HepG2 (cell line): ENCODE data around the gene ADGRG6. TPM values are rescaled to one million over a fixed set of nuclear protein-coding genes. Genes with fewer than 3 reads are reported as not detected.

Experiments
- FOXM1 ChIP-seq: sonication (generic); formaldehyde crosslinking; IDR thresholded peaks from 2 replicates; pipeline ENCODE4 v1.5.0; 2020; ENCODE audit warnings: missing genetic modification reagents
- FOXP1 ChIP-seq, 2 experiments: fragments of 450-650 bp in 1 of 2; IDR thresholded peaks; 2 replicates each; pipeline ENCODE4 v1.6.1; 2017 to 2018; ENCODE audit warnings: antibody characterized with exemption in 1 of 2
- MBD4 ChIP-seq: IDR thresholded peaks from 2 replicates; pipeline ENCODE4 v1.6.1; 2012; ENCODE audit warnings: low read length, inconsistent platforms, borderline replicate concordance
- MTF2 ChIP-seq: sonication (generic); formaldehyde crosslinking; IDR thresholded peaks from 2 replicates; pipeline ENCODE4 v1.5.0; 2020; ENCODE audit warnings: missing genetic modification reagents, borderline replicate concordance
- NCOA5 ChIP-seq: sonication (generic); formaldehyde crosslinking; IDR thresholded peaks from 2 replicates; pipeline ENCODE4 v1.4.0; 2020; ENCODE audit warnings: missing genetic modification reagents
- POLR2G ChIP-seq: fragments of 200-400 bp; formaldehyde crosslinking; IDR thresholded peaks from 2 replicates; pipeline ENCODE4 v1.6.1; 2018; ENCODE audit warnings: mild to moderate bottlenecking, low read depth, low read length, moderate library complexity
- SAP130 ChIP-seq: IDR thresholded peaks from 2 replicates; pipeline ENCODE4 v1.6.1; 2016; ENCODE audit warnings: low read depth
- ZBTB8A ChIP-seq: sonication (generic); formaldehyde crosslinking; IDR thresholded peaks from 2 replicates; pipeline ENCODE4 v1.4.0; 2020; ENCODE audit warnings: mild to moderate bottlenecking, low read depth, missing genetic modification reagents, borderline replicate concordance
- ZNF121 ChIP-seq: sonication (generic); formaldehyde crosslinking; IDR thresholded peaks from 2 replicates; pipeline ENCODE4 v1.5.0; 2020; ENCODE audit warnings: mild to moderate bottlenecking, missing genetic modification reagents
- ZNF253 ChIP-seq: sonication (generic); formaldehyde crosslinking; IDR thresholded peaks from 2 replicates; pipeline ENCODE4 v1.8.0; 2022; ENCODE audit warnings: mild to moderate bottlenecking, missing genetic modification reagents, borderline replicate concordance
- ZNF768 ChIP-seq: sonication (generic); formaldehyde crosslinking; IDR thresholded peaks from 2 replicates; pipeline ENCODE4 v1.4.0; 2020; ENCODE audit warnings: missing genetic modification reagents
- ZSCAN21 ChIP-seq: sonication (generic); formaldehyde crosslinking; IDR thresholded peaks from 2 replicates; pipeline ENCODE4 v1.8.0; 2022; ENCODE audit warnings: mild to moderate bottlenecking, missing genetic modification reagents, moderate library complexity, borderline replicate concordance
- polyA plus RNA-seq, 8 experiments: library from polyadenylated mRNA; depleted of rRNA in 3 of 8; stranded (reverse) in 7 of 8; unstranded in 1 of 8; fragments of >200 nt; fragmentation: Illumina TruSeq in 4 of 8; extraction: Trizol in 4 of 8; gene quantifications; 2 replicates each; pipeline versions ENCODE4 v1.2.1 to v1.2.3, GENCODE V29; 2011 to 2016; ENCODE audit warnings: low read depth in 4 of 8, missing spikeins in 1 of 8, mixed read lengths in 1 of 8; ENCODE audit not compliant: insufficient read depth in 1 of 8
- total RNA-seq, 5 experiments: library from RNA; depleted of rRNA; stranded (reverse); fragments of >200 nt; fragmentation: Illumina TruSeq; extraction: Trizol; gene quantifications; 2 replicates each; pipeline ENCODE4 v1.2.3, GENCODE V29; 2016; ENCODE audit warnings: low read depth in 1 of 5
- TF ChIP-seq, protein P1 (sequence below): fragments of 450-650 bp; IDR thresholded peaks from 2 replicates; pipeline ENCODE4 v1.6.1; 2016
- TF ChIP-seq, protein P2 (sequence below): sonication (generic); formaldehyde crosslinking; IDR thresholded peaks from 2 replicates; pipeline ENCODE4 v1.4.0; 2020; ENCODE audit warnings: missing genetic modification reagents
- TF ChIP-seq, protein P3 (sequence below): sonication (generic); formaldehyde crosslinking; IDR thresholded peaks from 2 replicates; pipeline ENCODE4 v1.9.0; 2021; ENCODE audit warnings: missing genetic modification reagents, borderline replicate concordance
- TF ChIP-seq, protein P4 (sequence below): sonication (generic); formaldehyde crosslinking; IDR thresholded peaks from 2 replicates; pipeline ENCODE4 v1.5.0; 2020; ENCODE audit warnings: missing genetic modification reagents
- TF ChIP-seq, protein P5 (sequence below): sonication (generic); formaldehyde crosslinking; IDR thresholded peaks from 2 replicates; pipeline ENCODE4 v1.8.0; 2022; ENCODE audit warnings: mild to moderate bottlenecking, missing genetic modification reagents, borderline replicate concordance
- TF ChIP-seq, protein P6 (sequence below): sonication (generic); formaldehyde crosslinking; IDR thresholded peaks from 2 replicates; pipeline ENCODE4 v1.4.0; 2020; ENCODE audit warnings: low read depth, missing genetic modification reagents

Gene ADGRG6
- total and polyA plus RNA-seq, 2 of the 13 experiments (the other 11 are each of a cell fraction or from before 2014, with no cell fraction given) = 129 to 249 TPM

DNA sequence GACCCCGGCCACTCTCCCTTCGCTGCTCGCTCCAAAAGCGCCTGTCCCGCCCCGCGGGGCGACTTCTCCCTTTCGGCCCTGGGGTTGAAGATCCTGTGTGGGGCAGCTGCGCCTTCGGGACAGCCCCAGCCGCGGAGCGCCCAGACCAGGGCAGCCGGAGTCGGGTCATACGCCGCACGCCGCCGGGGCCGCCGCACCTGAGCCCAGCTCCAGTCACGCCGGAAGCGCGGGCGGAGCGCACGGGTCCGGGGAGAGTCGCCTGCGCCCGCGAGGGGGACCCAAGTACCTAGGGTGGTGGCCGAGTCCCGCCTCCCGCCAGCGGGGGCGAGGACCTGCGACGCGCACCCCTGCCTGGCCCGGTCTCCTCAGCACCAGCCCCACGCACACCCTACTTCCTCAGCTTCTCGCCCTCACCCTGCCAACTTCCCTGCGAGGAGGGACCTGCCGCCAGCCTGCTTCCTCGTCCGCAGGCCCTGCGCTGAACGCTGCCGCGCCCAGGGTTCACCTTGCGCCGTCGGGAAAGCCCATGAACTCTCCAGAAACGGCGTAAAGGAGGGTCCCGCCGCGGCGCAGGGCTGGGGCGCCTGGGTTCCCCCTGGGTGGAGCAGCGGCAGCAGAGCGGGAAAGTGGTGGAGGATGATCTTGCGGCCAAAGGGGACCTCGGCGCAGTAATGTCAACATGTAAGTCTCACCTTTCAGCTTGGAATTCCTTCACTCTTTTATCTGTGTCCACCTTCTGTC is at the start of gene ADGRG6 (continued):
- no peak for TF ChIP-seq ZBTB8A (CRISPR knock-in tag)
- TF ChIP-seq, protein P1, sequence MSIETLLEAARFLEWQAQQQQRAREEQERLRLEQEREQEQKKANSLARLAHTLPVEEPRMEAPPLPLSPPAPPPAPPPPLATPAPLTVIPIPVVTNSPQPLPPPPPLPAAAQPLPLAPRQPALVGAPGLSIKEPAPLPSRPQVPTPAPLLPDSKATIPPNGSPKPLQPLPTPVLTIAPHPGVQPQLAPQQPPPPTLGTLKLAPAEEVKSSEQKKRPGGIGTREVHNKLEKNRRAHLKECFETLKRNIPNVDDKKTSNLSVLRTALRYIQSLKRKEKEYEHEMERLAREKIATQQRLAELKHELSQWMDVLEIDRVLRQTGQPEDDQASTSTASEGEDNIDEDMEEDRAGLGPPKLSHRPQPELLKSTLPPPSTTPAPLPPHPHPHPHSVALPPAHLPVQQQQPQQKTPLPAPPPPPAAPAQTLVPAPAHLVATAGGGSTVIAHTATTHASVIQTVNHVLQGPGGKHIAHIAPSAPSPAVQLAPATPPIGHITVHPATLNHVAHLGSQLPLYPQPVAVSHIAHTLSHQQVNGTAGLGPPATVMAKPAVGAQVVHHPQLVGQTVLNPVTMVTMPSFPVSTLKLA = no peak
- TF ChIP-seq SAP130 (CRISPR knock-in tag) = peak; percentile 95
- TF ChIP-seq ZSCAN21 (CRISPR knock-in tag) = peak; percentile 99
- TF ChIP-seq, protein P2, sequence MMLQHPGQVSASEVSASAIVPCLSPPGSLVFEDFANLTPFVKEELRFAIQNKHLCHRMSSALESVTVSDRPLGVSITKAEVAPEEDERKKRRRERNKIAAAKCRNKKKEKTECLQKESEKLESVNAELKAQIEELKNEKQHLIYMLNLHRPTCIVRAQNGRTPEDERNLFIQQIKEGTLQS (CRISPR knock-in tag) = peak; percentile 15; the same call in 1 of the 2 replicates
- peak; percentile 67 for TF ChIP-seq ZNF768 (CRISPR knock-in tag)
- TF ChIP-seq, protein P3, sequence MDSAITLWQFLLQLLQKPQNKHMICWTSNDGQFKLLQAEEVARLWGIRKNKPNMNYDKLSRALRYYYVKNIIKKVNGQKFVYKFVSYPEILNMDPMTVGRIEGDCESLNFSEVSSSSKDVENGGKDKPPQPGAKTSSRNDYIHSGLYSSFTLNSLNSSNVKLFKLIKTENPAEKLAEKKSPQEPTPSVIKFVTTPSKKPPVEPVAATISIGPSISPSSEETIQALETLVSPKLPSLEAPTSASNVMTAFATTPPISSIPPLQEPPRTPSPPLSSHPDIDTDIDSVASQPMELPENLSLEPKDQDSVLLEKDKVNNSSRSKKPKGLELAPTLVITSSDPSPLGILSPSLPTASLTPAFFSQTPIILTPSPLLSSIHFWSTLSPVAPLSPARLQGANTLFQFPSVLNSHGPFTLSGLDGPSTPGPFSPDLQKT (CRISPR knock-in tag) = peak; percentile 93; the same call in 1 of the 2 replicates
- no peak for TF ChIP-seq NCOA5 (CRISPR knock-in tag)
- TF ChIP-seq MBD4 = no peak
- TF ChIP-seq POLR2G = peak; percentile 89
- TF ChIP-seq, protein P4, sequence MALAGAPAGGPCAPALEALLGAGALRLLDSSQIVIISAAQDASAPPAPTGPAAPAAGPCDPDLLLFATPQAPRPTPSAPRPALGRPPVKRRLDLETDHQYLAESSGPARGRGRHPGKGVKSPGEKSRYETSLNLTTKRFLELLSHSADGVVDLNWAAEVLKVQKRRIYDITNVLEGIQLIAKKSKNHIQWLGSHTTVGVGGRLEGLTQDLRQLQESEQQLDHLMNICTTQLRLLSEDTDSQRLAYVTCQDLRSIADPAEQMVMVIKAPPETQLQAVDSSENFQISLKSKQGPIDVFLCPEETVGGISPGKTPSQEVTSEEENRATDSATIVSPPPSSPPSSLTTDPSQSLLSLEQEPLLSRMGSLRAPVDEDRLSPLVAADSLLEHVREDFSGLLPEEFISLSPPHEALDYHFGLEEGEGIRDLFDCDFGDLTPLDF (CRISPR knock-in tag) = peak; percentile 89
- no peak; the same call in 1 of the 2 replicates for TF ChIP-seq FOXM1 (CRISPR knock-in tag)
- TF ChIP-seq, protein P5, sequence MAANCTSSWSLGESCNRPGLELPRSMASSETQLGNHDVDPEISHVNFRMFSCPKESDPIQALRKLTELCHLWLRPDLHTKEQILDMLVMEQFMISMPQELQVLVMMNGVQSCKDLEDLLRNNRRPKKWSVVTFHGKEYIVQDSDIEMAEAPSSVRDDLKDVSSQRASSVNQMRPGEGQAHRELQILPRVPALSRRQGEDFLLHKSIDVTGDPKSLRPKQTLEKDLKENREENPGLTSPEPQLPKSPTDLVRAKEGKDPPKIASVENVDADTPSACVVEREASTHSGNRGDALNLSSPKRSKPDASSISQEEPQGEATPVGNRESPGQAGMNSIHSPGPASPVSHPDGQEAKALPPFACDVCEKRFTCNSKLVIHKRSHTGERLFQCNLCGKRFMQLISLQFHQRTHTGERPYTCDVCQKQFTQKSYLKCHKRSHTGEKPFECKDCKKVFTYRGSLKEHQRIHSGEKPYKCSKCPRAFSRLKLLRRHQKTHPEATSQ = peak; percentile 97
- TF ChIP-seq FOXP1 (IDR thresholded peaks at IDR 0.05) = no peak
- TF ChIP-seq FOXP1 (CRISPR knock-in tag; IDR thresholded peaks at IDR 0.05) = peak; percentile 35; the same call in 1 of the 2 replicates
- peak; percentile 64; the same call in 1 of the 2 replicates for TF ChIP-seq ZNF121 (CRISPR knock-in tag)
- TF ChIP-seq, protein P6, sequence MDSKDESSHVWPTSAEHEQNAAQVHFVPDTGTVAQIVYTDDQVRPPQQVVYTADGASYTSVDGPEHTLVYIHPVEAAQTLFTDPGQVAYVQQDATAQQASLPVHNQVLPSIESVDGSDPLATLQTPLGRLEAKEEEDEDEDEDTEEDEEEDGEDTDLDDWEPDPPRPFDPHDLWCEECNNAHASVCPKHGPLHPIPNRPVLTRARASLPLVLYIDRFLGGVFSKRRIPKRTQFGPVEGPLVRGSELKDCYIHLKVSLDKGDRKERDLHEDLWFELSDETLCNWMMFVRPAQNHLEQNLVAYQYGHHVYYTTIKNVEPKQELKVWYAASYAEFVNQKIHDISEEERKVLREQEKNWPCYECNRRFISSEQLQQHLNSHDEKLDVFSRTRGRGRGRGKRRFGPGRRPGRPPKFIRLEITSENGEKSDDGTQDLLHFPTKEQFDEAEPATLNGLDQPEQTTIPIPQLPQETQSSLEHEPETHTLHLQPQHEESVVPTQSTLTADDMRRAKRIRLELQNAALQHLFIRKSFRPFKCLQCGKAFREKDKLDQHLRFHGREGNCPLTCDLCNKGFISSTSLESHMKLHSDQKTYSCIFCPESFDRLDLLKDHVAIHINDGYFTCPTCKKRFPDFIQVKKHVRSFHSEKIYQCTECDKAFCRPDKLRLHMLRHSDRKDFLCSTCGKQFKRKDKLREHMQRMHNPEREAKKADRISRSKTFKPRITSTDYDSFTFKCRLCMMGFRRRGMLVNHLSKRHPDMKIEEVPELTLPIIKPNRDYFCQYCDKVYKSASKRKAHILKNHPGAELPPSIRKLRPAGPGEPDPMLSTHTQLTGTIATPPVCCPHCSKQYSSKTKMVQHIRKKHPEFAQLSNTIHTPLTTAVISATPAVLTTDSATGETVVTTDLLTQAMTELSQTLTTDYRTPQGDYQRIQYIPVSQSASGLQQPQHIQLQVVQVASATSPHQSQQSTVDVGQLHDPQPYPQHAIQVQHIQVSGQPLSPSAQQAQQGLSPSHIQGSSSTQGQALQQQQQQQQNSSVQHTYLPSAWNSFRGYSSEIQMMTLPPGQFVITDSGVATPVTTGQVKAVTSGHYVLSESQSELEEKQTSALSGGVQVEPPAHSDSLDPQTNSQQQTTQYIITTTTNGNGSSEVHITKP (CRISPR knock-in tag) = no peak
- TF ChIP-seq MTF2 = peak; percentile 97
- peak; percentile 85; the same call in 1 of the 2 replicates for TF ChIP-seq ZNF253 (CRISPR knock-in tag)
